HG03108 (cell line): Measurements from ENCODE around the gene INO80D.
"Not testable (repeated sequence)": the region's sequence is repeated elsewhere in the genome, so short reads cannot be mapped to it uniquely, and the experiment has no call there.

Experiments
- ATAC-seq: cut with Tn5 transposase; IDR thresholded peaks from one replicate; pipeline ENCODE4 v1.9.1; 2021; ENCODE audit warnings: moderate library complexity; ENCODE audit not compliant: unreplicated experiment

INO80D gene

GRCh38 chr2:205986334-205986733 lies 99.6 kb downstream of the INO80D start:
- not testable (repeated sequence) for ATAC-seq

GRCh38 chr2:205984381-205984780 lies 101.6 kb downstream of the INO80D start:
- peak; percentile 75 for ATAC-seq

- ATAC-seq: no peak
These were observed 103.1 kb downstream of the INO80D start for GRCh38 chr2:205982776-205983327.

- ATAC-seq: not testable (repeated sequence)
These were observed 107.2 kb downstream of the INO80D start for GRCh38 chr2:205978728-205979127.

- ATAC-seq: not testable (repeated sequence)
These were observed 108.3 kb downstream of the INO80D start for GRCh38 chr2:205977699-205978098.

- not testable (repeated sequence) for ATAC-seq
These were observed 108.9 kb downstream of the INO80D start for GRCh38 chr2:205976934-205977659.

GRCh38 chr2:205976120-205976814 lies 109.7 kb downstream of the INO80D start:
- no peak for ATAC-seq

- ATAC-seq: peak; percentile 83
These were observed 110.7 kb downstream of the INO80D start for GRCh38 chr2:205975082-205975949.

GRCh38 chr2:205972113-205972512 lies 113.9 kb downstream of the INO80D start:
- ATAC-seq: no peak

GRCh38 chr2:205970348-205970747 lies 115.6 kb downstream of the INO80D start:
- ATAC-seq: no peak

- no peak for ATAC-seq
These were observed 116.4 kb downstream of the INO80D start for GRCh38 chr2:205969584-205969983.

- no peak for ATAC-seq
These were observed 118.4 kb downstream of the INO80D start for GRCh38 chr2:205967391-205968075.

- ATAC-seq: no peak
These were observed 120.3 kb downstream of the INO80D start for GRCh38 chr2:205965707-205966106.

- ATAC-seq: no peak
These were observed 121.7 kb downstream of the INO80D start for GRCh38 chr2:205964111-205964761.

GRCh38 chr2:205959521-205959920 lies 126.5 kb downstream of the INO80D start:
- ATAC-seq: no peak

- no peak for ATAC-seq
These were observed 128.4 kb downstream of the INO80D start for GRCh38 chr2:205957452-205958154.

GRCh38 chr2:205954707-205955106 lies 131.3 kb downstream of the INO80D start:
- no peak for ATAC-seq

- no peak for ATAC-seq
These were observed 133.7 kb downstream of the INO80D start for GRCh38 chr2:205952282-205952681.

GRCh38 chr2:205948883-205949282 lies 137.1 kb downstream of the INO80D start:
- ATAC-seq: no peak

- no peak for ATAC-seq
These were observed 137.5 kb downstream of the INO80D start for GRCh38 chr2:205948496-205948837.
